ENCODE data around the gene DHCR7. TPM values are rescaled to one million over a fixed set of nuclear protein-coding genes. Genes with fewer than 3 reads are reported as not detected.
A peak's percentile ranks its signal among the peaks of the same experiment; 100 is the strongest.

DHCR7 gene
- total RNA-seq, 4 donors from 2014 or later: 5.0 to 101 (median 36.8) TPM

DNA sequence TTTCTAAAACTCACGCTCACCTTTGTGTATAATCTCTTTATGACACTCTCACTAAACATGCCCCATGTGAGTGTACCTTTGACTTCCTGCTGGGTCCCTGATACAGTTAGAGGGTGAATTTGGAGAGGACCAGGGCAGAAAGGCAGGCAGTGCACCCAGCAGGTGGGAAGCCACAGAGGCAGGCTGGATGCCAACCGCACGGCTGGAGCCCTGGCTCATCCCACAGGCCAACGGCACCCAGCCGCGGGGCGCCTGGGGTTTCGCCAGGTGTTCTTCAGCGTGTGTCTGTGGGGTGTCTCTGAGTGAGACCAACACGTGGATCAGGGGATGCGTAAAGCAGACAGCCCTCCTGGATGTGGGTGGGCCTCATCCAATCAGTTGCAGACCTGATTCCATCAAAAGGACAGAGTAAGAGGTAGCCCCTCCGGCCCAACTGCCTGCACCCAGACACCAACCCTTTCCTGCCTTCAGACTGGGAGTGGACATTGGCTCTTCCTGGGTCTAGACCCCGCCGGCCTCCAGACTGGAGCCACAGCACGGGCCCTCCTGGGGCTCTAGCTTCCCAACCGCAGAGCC, 51.6 kb downstream of the DHCR7 start:
- Histone ChIP-seq H3K27ac (no peak overlapping the region), H3K4me1 (no peaks in the 10 kb centered on the region), H3K27me3 (no peaks in the 10 kb centered on the region), H3K36me3 (no peaks in the 10 kb centered on the region), H3K9me3 (no peaks in the 10 kb centered on the region), H3K4me3 (no peak overlapping the region)
- TF ChIP-seq, protein P1, sequence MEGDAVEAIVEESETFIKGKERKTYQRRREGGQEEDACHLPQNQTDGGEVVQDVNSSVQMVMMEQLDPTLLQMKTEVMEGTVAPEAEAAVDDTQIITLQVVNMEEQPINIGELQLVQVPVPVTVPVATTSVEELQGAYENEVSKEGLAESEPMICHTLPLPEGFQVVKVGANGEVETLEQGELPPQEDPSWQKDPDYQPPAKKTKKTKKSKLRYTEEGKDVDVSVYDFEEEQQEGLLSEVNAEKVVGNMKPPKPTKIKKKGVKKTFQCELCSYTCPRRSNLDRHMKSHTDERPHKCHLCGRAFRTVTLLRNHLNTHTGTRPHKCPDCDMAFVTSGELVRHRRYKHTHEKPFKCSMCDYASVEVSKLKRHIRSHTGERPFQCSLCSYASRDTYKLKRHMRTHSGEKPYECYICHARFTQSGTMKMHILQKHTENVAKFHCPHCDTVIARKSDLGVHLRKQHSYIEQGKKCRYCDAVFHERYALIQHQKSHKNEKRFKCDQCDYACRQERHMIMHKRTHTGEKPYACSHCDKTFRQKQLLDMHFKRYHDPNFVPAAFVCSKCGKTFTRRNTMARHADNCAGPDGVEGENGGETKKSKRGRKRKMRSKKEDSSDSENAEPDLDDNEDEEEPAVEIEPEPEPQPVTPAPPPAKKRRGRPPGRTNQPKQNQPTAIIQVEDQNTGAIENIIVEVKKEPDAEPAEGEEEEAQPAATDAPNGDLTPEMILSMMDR (IDR thresholded peaks at IDR 0.05): no peak
- TF ChIP-seq POLR2A (IDR thresholded peaks at IDR 0.05): no peak
- peak in 1 of 3 donors; percentile 18 for DNase-seq

DNA sequence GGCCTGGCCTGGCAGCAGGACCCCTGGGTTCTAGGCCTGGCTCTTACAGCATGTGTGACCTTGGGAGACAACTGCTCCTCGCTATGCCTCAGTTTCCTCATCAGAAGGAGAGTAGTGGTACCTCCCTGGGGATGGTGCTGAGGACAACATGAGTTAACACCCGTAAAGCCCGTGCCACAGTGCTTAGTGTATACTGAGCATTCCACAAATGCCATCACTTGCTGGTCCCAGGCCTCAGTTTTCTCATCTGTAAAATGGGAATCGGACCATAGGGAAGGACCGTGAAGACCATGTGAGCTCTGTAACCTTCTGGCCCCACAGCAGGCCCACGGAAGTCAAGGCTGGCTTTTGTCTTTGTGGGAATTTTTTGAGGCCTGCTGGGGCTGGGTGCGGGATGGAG, 52.4 kb downstream of the DHCR7 start:
- no peak overlapping the region for H3K4me3 ChIP-seq
- TF ChIP-seq POLR2A (IDR thresholded peaks at IDR 0.05): no peak
- TF ChIP-seq, protein P1 (IDR thresholded peaks at IDR 0.05): no peak
- no peaks in the 10 kb centered on the region for H3K27me3 ChIP-seq
- no peak overlapping the region for H3K27ac ChIP-seq
- DNase-seq: no peak
- no peaks in the 10 kb centered on the region for H3K36me3 ChIP-seq
- H3K4me1 ChIP-seq: no peaks in the 10 kb centered on the region
- no peaks in the 10 kb centered on the region for H3K9me3 ChIP-seq

DNA sequence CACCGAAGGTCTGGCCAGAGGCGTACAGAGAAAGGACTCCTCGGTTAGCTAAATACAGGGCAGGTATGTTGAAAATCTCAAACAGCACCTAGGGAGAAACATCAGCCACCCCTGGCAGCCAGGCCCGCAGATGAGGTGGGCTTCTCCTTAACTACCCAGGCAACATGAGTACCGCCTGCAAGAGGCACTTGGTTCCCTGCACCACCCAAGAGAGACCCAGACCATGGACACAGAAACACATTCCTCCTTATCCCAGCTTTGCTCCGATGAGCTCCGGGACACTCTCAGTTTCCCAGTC, 53.0 kb downstream of the DHCR7 start:
- no peaks in the 10 kb centered on the region for H3K9me3 ChIP-seq
- no peaks in the 10 kb centered on the region for H3K4me1 ChIP-seq
- no peak for DNase-seq
- H3K27ac ChIP-seq: no peak overlapping the region
- H3K36me3 ChIP-seq: no peaks in the 10 kb centered on the region
- H3K4me3 ChIP-seq: no peak overlapping the region
- TF ChIP-seq POLR2A (IDR thresholded peaks at IDR 0.05): no peak
- TF ChIP-seq, protein P1 (IDR thresholded peaks at IDR 0.05): no peak
- H3K27me3 ChIP-seq: no peaks in the 10 kb centered on the region

DNA sequence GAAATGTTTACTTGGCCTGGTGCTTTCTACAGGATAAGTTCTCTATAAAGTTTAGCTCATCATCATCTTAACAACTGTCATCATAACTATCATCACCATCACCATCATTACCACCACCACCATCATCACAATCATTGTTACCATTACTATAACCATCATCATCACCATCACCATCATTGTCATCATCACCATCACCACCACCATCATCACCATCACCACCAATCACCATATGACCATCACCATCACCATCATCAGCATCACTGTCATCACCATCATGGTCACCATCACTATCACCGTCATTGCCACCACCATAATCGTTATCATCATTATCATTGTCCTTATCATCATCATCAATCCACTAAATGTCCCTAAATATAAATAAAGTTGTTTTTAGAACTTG, 54.9 kb downstream of the DHCR7 start:
- Histone ChIP-seq H3K9me3 (no peaks in the 10 kb centered on the region), H3K4me3 (no peak overlapping the region), H3K4me1 (no peaks in the 10 kb centered on the region), H3K27me3 (no peaks in the 10 kb centered on the region), H3K36me3 (no peaks in the 10 kb centered on the region), H3K27ac (no peak overlapping the region)
- TF ChIP-seq, protein P1 (IDR thresholded peaks at IDR 0.05): no peak
- no peak for DNase-seq

DNA sequence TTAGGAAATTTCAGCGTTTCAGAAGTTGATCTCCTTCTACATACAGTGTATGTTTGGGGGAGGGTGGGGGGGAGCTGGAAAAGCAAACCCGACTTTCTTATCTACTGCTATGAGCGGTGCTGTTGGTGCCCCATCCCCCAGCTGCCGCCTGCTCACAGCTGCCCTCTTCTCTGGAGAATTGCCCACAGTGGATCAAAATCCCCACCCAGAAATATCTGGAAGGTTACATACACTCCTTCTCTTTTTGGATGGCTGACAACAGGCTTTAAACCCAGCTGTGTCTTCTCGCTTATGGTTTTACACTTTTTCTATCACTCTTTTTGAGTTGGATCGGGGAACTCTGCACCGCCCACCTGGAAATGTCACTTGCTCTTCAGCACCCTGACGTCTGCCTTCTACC, 56.4 kb downstream of the DHCR7 start:
- Histone ChIP-seq H3K27ac (no peak overlapping the region), H3K27me3 (no peaks in the 10 kb centered on the region), H3K4me3 (no peak overlapping the region), H3K4me1 (no peaks in the 10 kb centered on the region), H3K36me3 (no peaks in the 10 kb centered on the region), H3K9me3 (no peaks in the 10 kb centered on the region)
- DNase-seq: peak in 1 of 3 donors; percentile 17
- TF ChIP-seq, protein P1 (IDR thresholded peaks at IDR 0.05): no peak
- no peak for TF ChIP-seq POLR2A (IDR thresholded peaks at IDR 0.05)

DNA sequence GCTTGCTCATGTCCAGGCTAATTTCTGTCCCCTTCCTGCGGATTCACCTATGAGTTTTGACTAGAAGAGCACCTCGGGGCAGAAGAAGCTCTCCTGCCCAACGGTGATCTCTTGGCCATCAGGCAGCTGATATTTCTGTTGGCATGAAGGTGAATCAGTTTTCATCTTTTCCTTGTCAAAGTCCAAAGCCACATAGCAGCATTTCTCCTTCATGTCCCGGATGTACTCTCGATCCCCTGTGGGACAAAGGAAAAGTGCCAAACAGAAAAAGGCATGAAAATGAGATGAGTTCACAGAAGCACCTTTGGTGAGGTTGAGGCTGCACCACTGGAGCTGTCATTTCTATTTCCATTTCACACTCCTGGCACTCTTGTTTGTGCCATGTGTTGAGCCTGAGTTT, 56.8 kb downstream of the DHCR7 start:
- Histone ChIP-seq H3K36me3 (no peaks in the 10 kb centered on the region), H3K4me1 (no peaks in the 10 kb centered on the region), H3K27me3 (no peaks in the 10 kb centered on the region), H3K9me3 (no peaks in the 10 kb centered on the region), H3K4me3 (no peak overlapping the region), H3K27ac (no peak overlapping the region)
- DNase-seq: no peak
- no peak for TF ChIP-seq POLR2A (IDR thresholded peaks at IDR 0.05)
- TF ChIP-seq, protein P1 (IDR thresholded peaks at IDR 0.05): no peak

Measured in Peyer's patch (tissue), 4 donors.